IMR-90 (cell line): ENCODE results near the gene POLE4. TPM values are rescaled to one million over a fixed set of nuclear protein-coding genes. Genes with fewer than 3 reads are reported as not detected.
A peak's percentile ranks its signal among the peaks of the same experiment; 100 is the strongest.

Source experiments
- ATAC-seq: fragments of 200-7000 bp; cut with Tn5 transposase; 2 replicates; pipeline ENCODE4 v1.9.1; 2020; ENCODE audit warnings: low read depth, mild to moderate bottlenecking, moderate library complexity
- BruUV-seq: library from RNA; stranded (reverse); fragments of 400-500 nt; replicated peaks from 2 replicates; lab custom pipeline; 2021; lab: Mats Ljungman, UMichigan
- CTCF ChIA-PET: fragments of 300-600 bp; formaldehyde crosslinking; extraction: SDS; loops from one replicate; lab custom pipeline; 2021; ENCODE audit warnings: antibody characterized with exemption; lab: Yijun Ruan, JAX
- POLR2A ChIA-PET: fragments of 300-600 bp; sonication (Branson Sonifier 250); formaldehyde crosslinking; loops from one replicate; lab custom pipeline; 2022; ENCODE audit warnings: antibody characterized with exemption; ENCODE audit not compliant: unreplicated experiment; lab: Charles Lee
- DNase-seq: peaks from one replicate; pipeline ENCODE4 v3.0.0; 2013
- H2AFZ ChIP-seq: replicated peaks from 2 replicates; pipeline ENCODE3; 2013; ENCODE audit warnings: low read length, mild to moderate bottlenecking; ENCODE audit not compliant: poor library complexity
- H2AK5ac ChIP-seq: 2 replicates; pipeline ENCODE4 v1.6.1; 2013; ENCODE audit warnings: low read depth, low read length, inconsistent platforms
- H2AK9ac ChIP-seq: replicated peaks from 2 replicates; pipeline ENCODE3; 2013; ENCODE audit warnings: mild to moderate bottlenecking, low read depth, low read length, moderate library complexity; ENCODE audit not compliant: poor library complexity
- H2BK120ac ChIP-seq: 2 replicates; pipeline ENCODE4 v1.6.1; 2013; ENCODE audit warnings: low read depth, low read length, inconsistent platforms
- H2BK15ac ChIP-seq: 3 replicates; pipeline ENCODE4 v1.6.1; 2013; ENCODE audit warnings: low read depth, low read length, inconsistent platforms
- H2BK20ac ChIP-seq: 2 replicates; pipeline ENCODE4 v1.6.1; 2013; ENCODE audit warnings: low read depth, mild to moderate bottlenecking, inconsistent platforms, low read length, moderate library complexity
- H2BK5ac ChIP-seq: 2 replicates; pipeline ENCODE4 v1.6.1; 2013; ENCODE audit warnings: mild to moderate bottlenecking, low read depth, low read length, inconsistent platforms; ENCODE audit not compliant: poor library complexity, severe bottlenecking
- H3K14ac ChIP-seq: replicated peaks from 2 replicates; pipeline ENCODE4 v1.6.1; 2013; ENCODE audit warnings: low read depth, low read length, inconsistent platforms
- H3K18ac ChIP-seq: 2 replicates; pipeline ENCODE4 v1.6.1; 2013; ENCODE audit warnings: low read depth, low read length, control low read depth
- H3K23ac ChIP-seq: 2 replicates; pipeline ENCODE4 v1.6.1; 2013; ENCODE audit warnings: low read depth, low read length, inconsistent platforms
- H3K27ac ChIP-seq: 2 replicates; pipeline ENCODE4 v1.5.1; 2013; ENCODE audit warnings: mild to moderate bottlenecking, control low read depth, low read length; ENCODE audit not compliant: insufficient read depth
- H3K27me3 ChIP-seq: 2 replicates; pipeline ENCODE4 v1.6.1; 2013; ENCODE audit warnings: low read length; ENCODE audit not compliant: control insufficient read depth, insufficient read depth
- H3K36me3 ChIP-seq: 2 replicates; pipeline ENCODE4 v1.6.1; 2013; ENCODE audit warnings: low read length, mixed read lengths; ENCODE audit not compliant: control insufficient read depth, insufficient read depth
- H3K4ac ChIP-seq: 2 replicates; pipeline ENCODE4 v1.6.1; 2013; ENCODE audit warnings: low read depth, low read length, inconsistent platforms
- H3K4me1 ChIP-seq: 2 replicates; pipeline ENCODE4 v1.6.1; 2013; ENCODE audit warnings: low read length, mixed read lengths; ENCODE audit not compliant: control insufficient read depth, insufficient read depth
- H3K4me2 ChIP-seq: 2 replicates; pipeline ENCODE4 v1.6.1; 2013; ENCODE audit warnings: low read depth, mild to moderate bottlenecking, control low read depth, low read length, moderate library complexity
- H3K4me3 ChIP-seq: 2 replicates; pipeline ENCODE4 v1.5.1; 2013; ENCODE audit warnings: low read depth, mild to moderate bottlenecking, control low read depth, low read length, moderate library complexity; ENCODE audit not compliant: insufficient read depth
- H3K56ac ChIP-seq: 2 replicates; pipeline ENCODE4 v1.6.1; 2013; ENCODE audit warnings: low read length, inconsistent platforms; ENCODE audit not compliant: insufficient read depth; ENCODE audit errors: extremely low read depth
- H3K79me1 ChIP-seq, 2 experiments: 2 replicates each; pipeline ENCODE4 v1.6.1; 2013; ENCODE audit warnings: low read length in 2 of 2, inconsistent platforms in 1 of 2, low read depth in 1 of 2
- H3K9ac ChIP-seq: 2 replicates; pipeline ENCODE4 v1.6.1; 2013; ENCODE audit warnings: low read depth, low read length, control low read depth
- H3K9me1 ChIP-seq: 2 replicates; pipeline ENCODE4 v1.6.1; 2013; ENCODE audit warnings: low read length, inconsistent platforms; ENCODE audit not compliant: insufficient read depth
- H3K9me3 ChIP-seq: 2 replicates; pipeline ENCODE4 v1.6.1; 2013; ENCODE audit warnings: low read length; ENCODE audit not compliant: control insufficient read depth, insufficient read depth
- H4K20me1 ChIP-seq: 2 replicates; pipeline ENCODE4 v1.6.1; 2013; ENCODE audit warnings: low read length, inconsistent platforms; ENCODE audit not compliant: insufficient read depth
- H4K5ac ChIP-seq: 2 replicates; pipeline ENCODE4 v1.6.1; 2013; ENCODE audit warnings: mild to moderate bottlenecking, low read depth, low read length, control low read depth
- H4K8ac ChIP-seq, 2 experiments: 2 replicates each; pipeline ENCODE4 v1.6.1; 2013; ENCODE audit warnings: low read depth in 2 of 2, low read length in 2 of 2, control low read depth in 1 of 2, inconsistent platforms in 1 of 2
- H4K91ac ChIP-seq: 2 replicates; pipeline ENCODE4 v1.6.1; 2013; ENCODE audit warnings: low read depth, low read length, inconsistent platforms; ENCODE audit not compliant: insufficient read depth
- BHLHE40 ChIP-seq: fragments of 150-350 bp; IDR thresholded peaks from 2 replicates; pipeline ENCODE4 v1.6.1; 2016; ENCODE audit warnings: mild to moderate bottlenecking, low read depth, low read length
- CEBPB ChIP-seq: IDR thresholded peaks from 2 replicates; pipeline ENCODE4 v1.6.1; 2012; ENCODE audit warnings: low read depth, low read length, improper control_type of control experiment
- CHD1 ChIP-seq: IDR thresholded peaks from 2 replicates; pipeline ENCODE4 v1.6.1; 2012; ENCODE audit warnings: low read depth, low read length, improper control_type of control experiment
- CTCF ChIP-seq: conservative IDR thresholded peaks from 2 replicates; pipeline ENCODE4 v1.5.1; 2012; ENCODE audit warnings: mild to moderate bottlenecking, low read depth, low read length, improper control_type of control experiment
- FOS ChIP-seq: fragments of 150-350 bp; IDR thresholded peaks from 2 replicates; pipeline ENCODE4 v1.6.1; 2016; ENCODE audit warnings: low read depth, low read length
- MAFK ChIP-seq: IDR thresholded peaks from 2 replicates; pipeline ENCODE4 v1.6.1; 2012; ENCODE audit warnings: low read depth, low read length, improper control_type of control experiment
- MAZ ChIP-seq: IDR thresholded peaks from 2 replicates; pipeline ENCODE4 v1.6.1; 2012; ENCODE audit warnings: low read depth, mild to moderate bottlenecking, low read length, improper control_type of control experiment, moderate library complexity, borderline replicate concordance
- MXI1 ChIP-seq: IDR thresholded peaks from 2 replicates; pipeline ENCODE4 v1.6.1; 2012; ENCODE audit warnings: low read depth, mild to moderate bottlenecking, low read length, moderate library complexity, borderline replicate concordance
- NFE2L2 ChIP-seq: fragments of 150-350 bp; IDR thresholded peaks from 2 replicates; pipeline ENCODE4 v1.6.1; 2016; ENCODE audit warnings: low read depth, mild to moderate bottlenecking, low read length
- POLR2A ChIP-seq: IDR thresholded peaks from 2 replicates; pipeline ENCODE4 v1.6.1; 2012; ENCODE audit warnings: mild to moderate bottlenecking, low read depth, low read length
- RAD21 ChIP-seq: IDR thresholded peaks from 2 replicates; pipeline ENCODE4 v1.6.1; 2012; ENCODE audit warnings: low read length, improper control_type of control experiment
- RCOR1 ChIP-seq: IDR thresholded peaks from 2 replicates; pipeline ENCODE4 v1.6.1; 2012; ENCODE audit warnings: mild to moderate bottlenecking, low read length, improper control_type of control experiment; ENCODE audit not compliant: insufficient replicate concordance
- RFX5 ChIP-seq: IDR thresholded peaks from 2 replicates; pipeline ENCODE4 v1.8.0; 2012; ENCODE audit warnings: low read depth, mild to moderate bottlenecking, low read length, moderate library complexity
- SMC3 ChIP-seq: fragments of 150-350 bp; IDR thresholded peaks from 2 replicates; pipeline ENCODE4 v1.6.1; 2016; ENCODE audit warnings: low read depth, mild to moderate bottlenecking, antibody characterized with exemption, low read length, moderate library complexity
- whole genome bisulfite sequencing, 2 experiments: methylation state at CpG; one replicate each; pipeline versions ENCODE4 v1.1.5 to v1.1.7; 2013; ENCODE audit warnings: missing lambda C conversion rate in 2 of 2; ENCODE audit not compliant: insufficient read length in 1 of 2; ENCODE audit errors: extremely low coverage in 2 of 2; 5-methylcytosine and 5-hydroxymethylcytosine counted together
- dilution Hi-C: fragments of 300-500 bp; cut with HindIII; formaldehyde crosslinking; loops from one replicate; pipeline ENCODE4 v1.14.3; 2018; ENCODE audit warnings: low sequenced_read_pairs; ENCODE audit not compliant: unreplicated experiment
- in situ Hi-C: fragments of 300-500 bp; cut with MboI; formaldehyde crosslinking; loops from 3 replicates; pipeline ENCODE4 v1.14.3; 2019; ENCODE audit warnings: low sequenced_read_pairs, inconsistent platforms, mixed read lengths
- intact Hi-C: fragments of 100-400 bp; cut with micrococcal nuclease; formaldehyde crosslinking; loops from 2 replicates; pipeline ENCODE4 v1.10.0; 2022
- polyA plus RNA-seq, 3 experiments: library from polyadenylated mRNA; depleted of rRNA; stranded (reverse); fragments of >200 nt; gene quantifications; 2 replicates each; pipeline ENCODE4 v1.2.3, GENCODE V29; 2012; ENCODE audit warnings: low replicate concordance in 1 of 3
- total RNA-seq: library from RNA; depleted of rRNA; stranded (reverse); fragments of >200 nt; gene quantifications from 2 replicates; pipeline ENCODE4 v1.2.3, GENCODE V29; 2012
- TF ChIP-seq, protein P1 (sequence below): fragments of 150-350 bp; IDR thresholded peaks from 2 replicates; pipeline ENCODE4 v1.6.1; 2016; ENCODE audit warnings: low read depth, mild to moderate bottlenecking, low read length, moderate library complexity, borderline replicate concordance
- TF ChIP-seq, protein P2 (sequence below): fragments of 150-350 bp; IDR thresholded peaks from 2 replicates; pipeline ENCODE4 v1.6.1; 2017; ENCODE audit warnings: mild to moderate bottlenecking, antibody characterized with exemption, low read length, low read depth

Gene POLE4
- total and polyA plus RNA-seq, 2 of the 4 experiments (the other 2 are of a cell fraction): 9.0 to 23.9 TPM

DNA sequence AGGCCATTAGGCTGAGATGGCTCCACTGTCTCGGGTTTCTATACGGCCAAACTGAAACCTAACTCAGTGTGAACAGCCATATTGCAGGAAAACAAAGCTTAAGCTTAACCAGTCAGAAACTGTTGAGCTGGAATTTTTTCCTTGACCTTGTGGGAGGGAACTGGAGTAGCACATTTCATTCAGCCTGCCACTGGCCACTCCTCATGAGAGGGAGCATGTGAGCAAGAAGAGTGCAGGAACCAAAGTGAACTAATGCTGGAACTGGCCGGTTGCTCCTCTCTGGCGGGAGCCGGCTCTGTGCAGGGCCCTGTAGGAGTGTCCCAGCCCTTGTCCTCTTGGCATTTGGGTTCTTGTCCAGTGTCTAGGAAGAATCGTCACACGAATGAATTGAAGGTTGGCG lies 5.9 kb upstream of the POLE4 start:
- no peak overlapping the region for H2BK15ac ChIP-seq
- H3K4ac ChIP-seq: no peak overlapping the region
- H3K27me3 ChIP-seq: no peaks in the 10 kb centered on the region
- 100% methylated on average over 2 of the region's 8 CpGs; no CpG with 5 or more reads in 1 of the 2 experiments for WGBS, 2 experiments
- no peak overlapping the region for H3K4me3 ChIP-seq
- H3K23ac ChIP-seq: no peak overlapping the region
- in situ Hi-C loops (no loop called here), dilution Hi-C loops (no loop called here), intact Hi-C loops (no loop called here)
- H3K9me3 ChIP-seq: peaks cover 3% of the 10 kb centered on the region; the same call in 1 of the 2 replicates
- H2AK9ac ChIP-seq: peak overlapping the region; percentile 25
- no peaks in the 10 kb centered on the region for H3K4me1 ChIP-seq
- no TSS peak for BruUV-seq
- no peak overlapping the region for H3K56ac ChIP-seq
- peaks cover 0 to 5% of the 10 kb centered on the region in 2 experiments; a peak in 1 of 4 replicates for H3K79me1 ChIP-seq
- H2BK20ac ChIP-seq: no peak overlapping the region
- H2BK120ac ChIP-seq: no peak overlapping the region
- no peak overlapping the region for H4K91ac ChIP-seq
- no peak overlapping the region for H3K4me2 ChIP-seq
- CTCF ChIA-PET: no interaction called here
- no peak overlapping the region for H3K9ac ChIP-seq
- POLR2A ChIA-PET: no interaction called here
- H3K9me1 ChIP-seq: no peaks in the 10 kb centered on the region
- no peak overlapping the region for H4K8ac ChIP-seq
- TF ChIP-seq CHD1 (no peak), FOS (no peak), CEBPB (no peak), MAZ (no peak), SMC3 (no peak), RFX5 (no peak), CTCF (no peak), POLR2A (no peak), MXI1 (no peak), NFE2L2 (no peak), RCOR1 (no peak), BHLHE40 (no peak), RAD21 (no peak), MAFK (no peak)
- TF ChIP-seq, protein P1, sequence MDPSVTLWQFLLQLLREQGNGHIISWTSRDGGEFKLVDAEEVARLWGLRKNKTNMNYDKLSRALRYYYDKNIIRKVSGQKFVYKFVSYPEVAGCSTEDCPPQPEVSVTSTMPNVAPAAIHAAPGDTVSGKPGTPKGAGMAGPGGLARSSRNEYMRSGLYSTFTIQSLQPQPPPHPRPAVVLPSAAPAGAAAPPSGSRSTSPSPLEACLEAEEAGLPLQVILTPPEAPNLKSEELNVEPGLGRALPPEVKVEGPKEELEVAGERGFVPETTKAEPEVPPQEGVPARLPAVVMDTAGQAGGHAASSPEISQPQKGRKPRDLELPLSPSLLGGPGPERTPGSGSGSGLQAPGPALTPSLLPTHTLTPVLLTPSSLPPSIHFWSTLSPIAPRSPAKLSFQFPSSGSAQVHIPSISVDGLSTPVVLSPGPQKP: no peak
- TF ChIP-seq, protein P2, sequence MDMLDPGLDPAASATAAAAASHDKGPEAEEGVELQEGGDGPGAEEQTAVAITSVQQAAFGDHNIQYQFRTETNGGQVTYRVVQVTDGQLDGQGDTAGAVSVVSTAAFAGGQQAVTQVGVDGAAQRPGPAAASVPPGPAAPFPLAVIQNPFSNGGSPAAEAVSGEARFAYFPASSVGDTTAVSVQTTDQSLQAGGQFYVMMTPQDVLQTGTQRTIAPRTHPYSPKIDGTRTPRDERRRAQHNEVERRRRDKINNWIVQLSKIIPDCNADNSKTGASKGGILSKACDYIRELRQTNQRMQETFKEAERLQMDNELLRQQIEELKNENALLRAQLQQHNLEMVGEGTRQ: no peak
- no peaks in the 10 kb centered on the region for H4K20me1 ChIP-seq
- DNase-seq (no peak), ATAC-seq (no peak; the same call in 1 of the 2 replicates)
- no peak overlapping the region for H4K5ac ChIP-seq
- H2AFZ ChIP-seq: no peak overlapping the region
- H2BK5ac ChIP-seq: no peak overlapping the region
- no peak overlapping the region for H3K18ac ChIP-seq
- H3K14ac ChIP-seq: no peak overlapping the region
- H3K27ac ChIP-seq: no peak overlapping the region
- no peaks in the 10 kb centered on the region for H3K36me3 ChIP-seq
- no peak overlapping the region for H2AK5ac ChIP-seq
